ENCODE results near the gene BARX2. TPM values are rescaled to one million over a fixed set of nuclear protein-coding genes. Genes with fewer than 3 reads are reported as not detected.

The BARX2 gene
- total RNA-seq, 1 donor from 2014 or later, result not detected

- DNase-seq (ENCODE audit: low read depth, low spot score), result no peak
- no peak overlapping the region for H3K27ac Mint-ChIP-seq (ENCODE audit: unreplicated experiment)
- TF ChIP-seq, protein P1, sequence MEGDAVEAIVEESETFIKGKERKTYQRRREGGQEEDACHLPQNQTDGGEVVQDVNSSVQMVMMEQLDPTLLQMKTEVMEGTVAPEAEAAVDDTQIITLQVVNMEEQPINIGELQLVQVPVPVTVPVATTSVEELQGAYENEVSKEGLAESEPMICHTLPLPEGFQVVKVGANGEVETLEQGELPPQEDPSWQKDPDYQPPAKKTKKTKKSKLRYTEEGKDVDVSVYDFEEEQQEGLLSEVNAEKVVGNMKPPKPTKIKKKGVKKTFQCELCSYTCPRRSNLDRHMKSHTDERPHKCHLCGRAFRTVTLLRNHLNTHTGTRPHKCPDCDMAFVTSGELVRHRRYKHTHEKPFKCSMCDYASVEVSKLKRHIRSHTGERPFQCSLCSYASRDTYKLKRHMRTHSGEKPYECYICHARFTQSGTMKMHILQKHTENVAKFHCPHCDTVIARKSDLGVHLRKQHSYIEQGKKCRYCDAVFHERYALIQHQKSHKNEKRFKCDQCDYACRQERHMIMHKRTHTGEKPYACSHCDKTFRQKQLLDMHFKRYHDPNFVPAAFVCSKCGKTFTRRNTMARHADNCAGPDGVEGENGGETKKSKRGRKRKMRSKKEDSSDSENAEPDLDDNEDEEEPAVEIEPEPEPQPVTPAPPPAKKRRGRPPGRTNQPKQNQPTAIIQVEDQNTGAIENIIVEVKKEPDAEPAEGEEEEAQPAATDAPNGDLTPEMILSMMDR (conservative IDR thresholded peaks at IDR 0.05), result no peak
- no peak overlapping the region for H3K4me3 Mint-ChIP-seq
- H3K4me1 Mint-ChIP-seq, result peaks cover 20% of the 10 kb centered on the region
- H3K27me3 Mint-ChIP-seq (ENCODE audit: low read depth), result no peaks in the 10 kb centered on the region
- H3K9me3 Mint-ChIP-seq, result no peaks in the 10 kb centered on the region
- peaks cover under 1% of the 10 kb centered on the region for H3K36me3 Mint-ChIP-seq (ENCODE audit: low read depth)
Measured at GRCh38 chr11:129442171-129442570, 66.5 kb downstream of the BARX2 start.

- H3K27me3 Mint-ChIP-seq (ENCODE audit: low read depth), result no peaks in the 10 kb centered on the region
- no peak overlapping the region for H3K27ac Mint-ChIP-seq (ENCODE audit: unreplicated experiment)
- DNase-seq (ENCODE audit: low read depth, low spot score), result no peak
- H3K36me3 Mint-ChIP-seq (ENCODE audit: low read depth), result peaks cover 8% of the 10 kb centered on the region
- H3K9me3 Mint-ChIP-seq, result peaks cover 6% of the 10 kb centered on the region
- H3K4me3 Mint-ChIP-seq, result no peak overlapping the region
- H3K4me1 Mint-ChIP-seq, result peaks cover 21% of the 10 kb centered on the region
- TF ChIP-seq, protein P1 (conservative IDR thresholded peaks at IDR 0.05), result no peak
Measured at GRCh38 chr11:129443276-129443675, 67.6 kb downstream of the BARX2 start.

- Mint-ChIP-seq H3K36me3 (ENCODE audit: low read depth) (peaks cover 12% of the 10 kb centered on the region), H3K4me3 (no peak overlapping the region), H3K9me3 (peaks cover 11% of the 10 kb centered on the region), H3K27me3 (ENCODE audit: low read depth) (no peaks in the 10 kb centered on the region), H3K4me1 (peaks cover 21% of the 10 kb centered on the region), H3K27ac (ENCODE audit: unreplicated experiment) (no peak overlapping the region)
- DNase-seq (ENCODE audit: low read depth, low spot score), result no peak
- TF ChIP-seq, protein P1 (conservative IDR thresholded peaks at IDR 0.05), result no peak
Measured at GRCh38 chr11:129444274-129444673, 68.6 kb downstream of the BARX2 start.

DNA sequence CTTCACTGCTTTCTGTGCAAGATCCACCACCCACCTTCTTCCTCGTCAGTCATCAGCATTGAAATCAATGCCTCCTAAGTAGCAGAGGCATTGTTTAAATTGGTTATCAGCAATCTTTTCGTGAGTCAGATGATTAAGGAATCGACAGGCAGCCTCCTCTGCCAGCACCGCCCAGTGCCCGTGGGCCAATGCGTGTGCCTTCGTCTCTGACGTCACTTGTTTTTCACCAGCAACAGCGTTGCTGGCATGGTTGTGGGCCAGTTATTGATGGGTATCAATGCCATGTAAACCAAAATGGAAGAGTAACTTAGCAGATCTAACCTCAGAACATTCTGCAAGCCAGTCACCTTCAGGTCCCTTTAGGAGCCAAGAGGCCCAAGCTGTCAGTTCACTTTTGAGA is 69.6 kb downstream of the BARX2 start:
- Mint-ChIP-seq H3K9me3 (peaks cover 11% of the 10 kb centered on the region), H3K36me3 (ENCODE audit: low read depth) (peaks cover 12% of the 10 kb centered on the region), H3K27me3 (ENCODE audit: low read depth) (no peaks in the 10 kb centered on the region), H3K4me1 (peaks cover 21% of the 10 kb centered on the region), H3K27ac (ENCODE audit: unreplicated experiment) (no peak overlapping the region), H3K4me3 (no peak overlapping the region)
- TF ChIP-seq, protein P1 (conservative IDR thresholded peaks at IDR 0.05), result no peak
- DNase-seq (ENCODE audit: low read depth, low spot score), result no peak

- Mint-ChIP-seq H3K4me3 (no peak overlapping the region), H3K4me1 (peaks cover 29% of the 10 kb centered on the region), H3K36me3 (ENCODE audit: low read depth) (peaks cover 12% of the 10 kb centered on the region), H3K27me3 (ENCODE audit: low read depth) (no peaks in the 10 kb centered on the region), H3K27ac (ENCODE audit: unreplicated experiment) (no peak overlapping the region), H3K9me3 (peaks cover 11% of the 10 kb centered on the region)
- DNase-seq (ENCODE audit: low read depth, low spot score), result no peak
- TF ChIP-seq, protein P1 (conservative IDR thresholded peaks at IDR 0.05), result no peak
Measured at GRCh38 chr11:129446572-129446971, 70.9 kb downstream of the BARX2 start.
